WTC11 (cell line): ENCODE data around the gene ARHGAP19. TPM values are rescaled to one million over a fixed set of nuclear protein-coding genes. Genes with fewer than 3 reads are reported as not detected.

ENCODE experiments used
- ATAC-seq: fragments of 200-7000 bp; cut with Tn5 transposase; 2 replicates; pipeline ENCODE4 v1.10.0; 2021; ENCODE audit warnings: mild to moderate bottlenecking, moderate library complexity
- CTCF ChIA-PET: fragments of 300-600 bp; sonication (Branson Sonifier 250); formaldehyde crosslinking; loops from one replicate; lab custom pipeline; 2021; ENCODE audit warnings: antibody characterized with exemption; lab: Charles Lee
- POLR2A ChIA-PET: fragments of 350-600 bp; sonication (Branson Sonifier 250); formaldehyde crosslinking; loops from one replicate; lab custom pipeline; 2021; ENCODE audit warnings: antibody characterized with exemption; lab: Charles Lee
- DNase-seq: peaks from one replicate; pipeline ENCODE4 v3.0.0; 2021; ENCODE audit warnings: low spot score
- H3K27ac Mint-ChIP-seq: 2 replicates; pipeline ENCODE4 v1.8.0; 2021; ENCODE audit warnings: mixed read lengths
- H3K27me3 Mint-ChIP-seq: 2 replicates; pipeline ENCODE4 v1.8.0; 2021; ENCODE audit warnings: low read depth, mild to moderate bottlenecking, moderate library complexity, mixed read lengths
- H3K36me3 Mint-ChIP-seq: 2 replicates; pipeline ENCODE4 v1.8.0; 2021; ENCODE audit warnings: mixed read lengths
- H3K4me1 Mint-ChIP-seq: 2 replicates; pipeline ENCODE4 v1.8.0; 2022; ENCODE audit warnings: mixed read lengths
- H3K4me3 Mint-ChIP-seq: 2 replicates; pipeline ENCODE4 v1.8.0; 2021; ENCODE audit warnings: mild to moderate bottlenecking, moderate library complexity, mixed read lengths
- H3K9me3 Mint-ChIP-seq: 2 replicates; pipeline ENCODE4 v1.8.0; 2021; ENCODE audit warnings: mixed read lengths
- E2F4 ChIP-seq: sonication (generic); formaldehyde crosslinking; IDR thresholded peaks from 2 replicates; pipeline ENCODE4 v1.8.1; 2022; ENCODE audit warnings: low read depth, mild to moderate bottlenecking, moderate library complexity, missing genetic modification reagents, borderline replicate concordance
- ETV6 ChIP-seq: sonication (generic); formaldehyde crosslinking; IDR thresholded peaks from 2 replicates; pipeline ENCODE4 v1.8.1; 2022; ENCODE audit warnings: mild to moderate bottlenecking, missing genetic modification reagents
- GTF2I ChIP-seq: fragments of 250-450 bp; sonication (Bioruptor Pico); conservative IDR thresholded peaks from 2 replicates; pipeline ENCODE4 v1.4.0; 2021; ENCODE audit warnings: mild to moderate bottlenecking
- KAT7 ChIP-seq: sonication (generic); formaldehyde crosslinking; IDR thresholded peaks from 2 replicates; pipeline ENCODE4 v1.8.1; 2023; ENCODE audit warnings: missing genetic modification reagents, mild to moderate bottlenecking, borderline replicate concordance
- MYBL2 ChIP-seq: sonication (generic); formaldehyde crosslinking; IDR thresholded peaks from 2 replicates; pipeline ENCODE4 v1.8.1; 2023; ENCODE audit warnings: mild to moderate bottlenecking, moderate library complexity, missing genetic modification reagents
- NFE2L1 ChIP-seq: sonication (generic); formaldehyde crosslinking; IDR thresholded peaks from 2 replicates; pipeline ENCODE4 v1.8.1; 2023; ENCODE audit warnings: missing genetic modification reagents
- RORB ChIP-seq: fragments of 250-450 bp; sonication (Bioruptor Pico); IDR thresholded peaks from 2 replicates; pipeline ENCODE4 v1.9.0; 2021; ENCODE audit warnings: mild to moderate bottlenecking
- STAT6 ChIP-seq: sonication (generic); formaldehyde crosslinking; conservative IDR thresholded peaks from 2 replicates; pipeline ENCODE4 v1.8.1; 2023; ENCODE audit warnings: mild to moderate bottlenecking, low read depth, missing genetic modification reagents, moderate library complexity
- TEAD4 ChIP-seq: sonication (generic); formaldehyde crosslinking; IDR thresholded peaks from 2 replicates; pipeline ENCODE4 v1.8.0; 2022; ENCODE audit warnings: mild to moderate bottlenecking, missing genetic modification reagents
- USF2 ChIP-seq: sonication (generic); formaldehyde crosslinking; IDR thresholded peaks from 2 replicates; pipeline ENCODE4 v1.8.1; 2023; ENCODE audit warnings: mild to moderate bottlenecking, missing genetic modification reagents, moderate library complexity
- ZNF138 ChIP-seq: sonication (generic); formaldehyde crosslinking; conservative IDR thresholded peaks from 2 replicates; pipeline ENCODE4 v1.8.1; 2022; ENCODE audit warnings: mild to moderate bottlenecking, moderate library complexity, missing genetic modification reagents
- ZNF281 ChIP-seq: sonication (generic); formaldehyde crosslinking; IDR thresholded peaks from 2 replicates; pipeline ENCODE4 v1.8.0; 2023; ENCODE audit warnings: mild to moderate bottlenecking, missing genetic modification reagents
- ZNF423 ChIP-seq: fragments of 250-450 bp; sonication (Bioruptor Pico); IDR thresholded peaks from 2 replicates; pipeline ENCODE4 v2.1.2; 2022; ENCODE audit warnings: mild to moderate bottlenecking, moderate library complexity
- total RNA-seq: library from RNA; stranded (reverse); gene quantifications from 3 replicates; pipeline ENCODE4 v1.2.3, GENCODE V29; 2021
- TF ChIP-seq, protein P1 (sequence below): sonication (generic); formaldehyde crosslinking; IDR thresholded peaks from 2 replicates; pipeline ENCODE4 v1.8.1; 2023; ENCODE audit warnings: mild to moderate bottlenecking, moderate library complexity, missing genetic modification reagents
- TF ChIP-seq, protein P2 (sequence below): sonication (generic); formaldehyde crosslinking; IDR thresholded peaks from 2 replicates; pipeline ENCODE4 v1.8.1; 2022; ENCODE audit warnings: low read depth, missing genetic modification reagents, borderline replicate concordance
- TF ChIP-seq, protein P3 (sequence below): sonication (generic); formaldehyde crosslinking; IDR thresholded peaks from 2 replicates; pipeline ENCODE4 v1.8.0; 2022; ENCODE audit warnings: mild to moderate bottlenecking, missing genetic modification reagents

Gene ARHGAP19
- total RNA-seq, 1 experiment from 2014 or later = 42.2 TPM

- no peaks in the 10 kb centered on the region for H3K36me3 Mint-ChIP-seq
- H3K4me1 Mint-ChIP-seq = peaks cover 4% of the 10 kb centered on the region; the same call in 1 of the 2 replicates
- DNase-seq (no peak), ATAC-seq (no peak)
- H3K4me3 Mint-ChIP-seq = no peak overlapping the region
- H3K27ac Mint-ChIP-seq = no peak overlapping the region
- peaks cover 10% of the 10 kb centered on the region; the same call in 1 of the 2 replicates for H3K9me3 Mint-ChIP-seq
- peaks cover 8% of the 10 kb centered on the region for H3K27me3 Mint-ChIP-seq
- CTCF ChIA-PET = no interaction called here
- POLR2A ChIA-PET = no interaction called here
- TF ChIP-seq ZNF423 (CRISPR knock-in tag) (no peak), ZNF281 (CRISPR knock-in tag) (no peak), TEAD4 (CRISPR knock-in tag) (no peak), RORB (CRISPR knock-in tag) (no peak), ETV6 (no peak), STAT6 (no peak), E2F4 (CRISPR knock-in tag) (no peak), GTF2I (CRISPR knock-in tag) (no peak), ZNF138 (CRISPR knock-in tag) (no peak), NFE2L1 (CRISPR knock-in tag) (no peak), KAT7 (CRISPR knock-in tag) (no peak), MYBL2 (no peak), USF2 (CRISPR knock-in tag) (no peak)
- TF ChIP-seq, protein P1, sequence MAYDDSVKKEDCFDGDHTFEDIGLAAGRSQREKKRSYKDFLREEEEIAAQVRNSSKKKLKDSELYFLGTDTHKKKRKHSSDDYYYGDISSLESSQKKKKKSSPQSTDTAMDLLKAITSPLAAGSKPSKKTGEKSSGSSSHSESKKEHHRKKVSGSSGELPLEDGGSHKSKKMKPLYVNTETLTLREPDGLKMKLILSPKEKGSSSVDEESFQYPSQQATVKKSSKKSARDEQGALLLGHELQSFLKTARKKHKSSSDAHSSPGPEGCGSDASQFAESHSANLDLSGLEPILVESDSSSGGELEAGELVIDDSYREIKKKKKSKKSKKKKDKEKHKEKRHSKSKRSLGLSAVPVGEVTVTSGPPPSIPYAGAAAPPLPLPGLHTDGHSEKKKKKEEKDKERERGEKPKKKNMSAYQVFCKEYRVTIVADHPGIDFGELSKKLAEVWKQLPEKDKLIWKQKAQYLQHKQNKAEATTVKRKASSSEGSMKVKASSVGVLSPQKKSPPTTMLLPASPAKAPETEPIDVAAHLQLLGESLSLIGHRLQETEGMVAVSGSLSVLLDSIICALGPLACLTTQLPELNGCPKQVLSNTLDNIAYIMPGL = no peak
- TF ChIP-seq, protein P2, sequence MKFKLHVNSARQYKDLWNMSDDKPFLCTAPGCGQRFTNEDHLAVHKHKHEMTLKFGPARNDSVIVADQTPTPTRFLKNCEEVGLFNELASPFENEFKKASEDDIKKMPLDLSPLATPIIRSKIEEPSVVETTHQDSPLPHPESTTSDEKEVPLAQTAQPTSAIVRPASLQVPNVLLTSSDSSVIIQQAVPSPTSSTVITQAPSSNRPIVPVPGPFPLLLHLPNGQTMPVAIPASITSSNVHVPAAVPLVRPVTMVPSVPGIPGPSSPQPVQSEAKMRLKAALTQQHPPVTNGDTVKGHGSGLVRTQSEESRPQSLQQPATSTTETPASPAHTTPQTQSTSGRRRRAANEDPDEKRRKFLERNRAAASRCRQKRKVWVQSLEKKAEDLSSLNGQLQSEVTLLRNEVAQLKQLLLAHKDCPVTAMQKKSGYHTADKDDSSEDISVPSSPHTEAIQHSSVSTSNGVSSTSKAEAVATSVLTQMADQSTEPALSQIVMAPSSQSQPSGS = no peak
- TF ChIP-seq, protein P3, sequence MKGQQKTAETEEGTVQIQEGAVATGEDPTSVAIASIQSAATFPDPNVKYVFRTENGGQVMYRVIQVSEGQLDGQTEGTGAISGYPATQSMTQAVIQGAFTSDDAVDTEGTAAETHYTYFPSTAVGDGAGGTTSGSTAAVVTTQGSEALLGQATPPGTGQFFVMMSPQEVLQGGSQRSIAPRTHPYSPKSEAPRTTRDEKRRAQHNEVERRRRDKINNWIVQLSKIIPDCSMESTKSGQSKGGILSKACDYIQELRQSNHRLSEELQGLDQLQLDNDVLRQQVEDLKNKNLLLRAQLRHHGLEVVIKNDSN (CRISPR knock-in tag) = no peak
Observed at GRCh38 chr10:97314671-97315070, 22.2 kb upstream of the ARHGAP19 start.
